Activated CD4-positive, alpha-beta T cell treated with anti-CD3 and anti-CD28 coated beads, Interleukin-2, amount 10 ng/mL, durations not matched to agents 24 days and 14 days (primary cell): ENCODE data around the gene SYNE3. TPM values are rescaled to one million over a fixed set of nuclear protein-coding genes. Genes with fewer than 3 reads are reported as not detected.

Source experiments
- DNase-seq: peaks from one replicate; pipeline ENCODE4 v3.0.0; 2022
- H3K27ac Mint-ChIP-seq: one replicate; pipeline ENCODE4 v1.8.0; 2022; ENCODE audit warnings: mild to moderate bottlenecking, mixed read lengths
- H3K27me3 Mint-ChIP-seq: one replicate; pipeline ENCODE4 v1.8.0; 2022; ENCODE audit warnings: mixed read lengths
- H3K36me3 Mint-ChIP-seq: one replicate; pipeline ENCODE4 v1.8.0; 2022; ENCODE audit warnings: low read depth, mild to moderate bottlenecking, mixed read lengths
- H3K4me1 Mint-ChIP-seq: one replicate; pipeline ENCODE4 v1.8.0; 2021; ENCODE audit warnings: mixed read lengths
- H3K4me3 Mint-ChIP-seq: one replicate; pipeline ENCODE4 v1.8.0; 2022; ENCODE audit warnings: mild to moderate bottlenecking, moderate library complexity, mixed read lengths
- H3K9me3 Mint-ChIP-seq: one replicate; pipeline ENCODE4 v1.8.0; 2021; ENCODE audit warnings: mixed read lengths
- intact Hi-C: fragments of 100-400 bp; cut with micrococcal nuclease; formaldehyde crosslinking; loops from one replicate; pipeline ENCODE4 v1.15.1; 2023
- total RNA-seq: library from RNA; stranded (reverse); gene quantifications from 2 replicates; pipeline ENCODE4 v1.2.3, GENCODE V29; 2022

SYNE3 gene, protein sequence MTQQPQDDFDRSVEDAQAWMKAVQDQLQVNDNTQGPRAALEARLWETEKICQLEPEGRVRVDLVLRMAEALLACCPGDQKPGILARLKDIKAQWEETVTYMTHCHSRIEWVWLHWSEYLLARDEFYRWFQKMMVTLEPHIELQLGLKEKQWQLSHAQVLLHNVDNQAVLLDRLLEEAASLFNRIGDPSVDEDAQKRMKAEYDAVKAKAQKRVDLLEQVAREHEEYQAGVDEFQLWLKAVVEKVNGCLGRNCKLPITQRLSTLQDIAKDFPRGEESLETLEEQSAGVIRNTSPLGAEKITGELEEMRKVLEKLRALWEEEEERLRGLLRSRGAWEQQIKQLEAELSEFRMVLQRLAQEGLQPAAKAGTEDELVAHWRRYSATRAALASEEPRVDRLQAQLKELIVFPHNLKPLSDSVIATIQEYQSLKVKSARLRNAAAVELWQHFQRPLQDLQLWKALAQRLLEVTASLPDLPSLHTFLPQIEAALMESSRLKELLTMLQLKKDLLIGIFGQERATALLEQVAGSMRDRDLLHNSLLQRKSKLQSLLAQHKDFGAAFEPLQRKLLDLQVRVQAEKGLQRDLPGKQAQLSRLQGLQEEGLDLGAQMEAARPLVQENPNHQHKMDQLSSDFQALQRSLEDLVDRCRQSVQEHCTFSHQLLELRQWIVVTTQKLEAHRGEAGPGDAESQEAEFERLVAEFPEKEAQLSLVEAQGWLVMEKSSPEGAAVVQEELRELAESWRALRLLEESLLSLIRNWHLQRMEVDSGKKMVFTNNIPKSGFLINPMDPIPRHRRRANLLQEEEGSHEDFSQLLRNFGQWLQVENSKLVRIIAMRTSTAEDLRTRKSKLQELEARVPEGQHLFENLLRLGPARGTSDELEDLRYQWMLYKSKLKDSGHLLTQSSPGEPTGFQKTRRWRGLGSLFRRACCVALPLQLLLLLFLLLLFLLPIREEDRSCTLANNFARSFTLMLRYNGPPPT
- 45.2 and 46.3 TPM in 2 replicates for total RNA-seq

DNA sequence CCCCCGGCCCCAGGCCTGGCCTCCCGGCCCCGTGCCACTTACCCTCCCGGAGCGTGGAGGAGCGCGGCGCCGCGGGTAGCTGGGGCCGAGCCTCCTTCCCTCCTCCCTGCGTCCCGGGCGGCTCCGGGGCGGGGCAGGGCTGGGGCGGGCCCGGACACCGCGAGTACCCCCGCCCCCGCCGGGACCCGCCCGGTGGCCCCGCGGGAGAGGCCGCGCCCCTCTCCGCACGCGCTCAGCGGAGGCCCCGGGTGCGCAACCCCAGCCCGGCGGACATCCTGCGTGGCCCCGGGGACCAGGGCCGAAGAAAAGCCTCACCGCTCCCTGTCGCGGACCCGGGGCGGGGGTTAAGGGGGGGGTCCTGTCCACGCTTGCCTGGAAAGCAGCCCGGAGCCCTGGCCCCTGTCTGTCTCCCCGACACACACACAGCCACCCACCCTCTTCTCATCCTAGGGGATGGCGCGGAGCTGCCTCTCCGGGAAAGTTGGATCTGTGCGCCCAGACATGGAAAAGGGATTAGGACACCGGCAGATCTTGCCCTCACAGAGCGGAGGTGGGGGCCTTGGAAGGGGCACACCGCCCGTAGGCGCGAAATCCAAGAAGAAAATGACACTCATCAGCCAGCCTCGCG lies at the start of gene SYNE3:
TSS of gene SYNE3 (minus strand) at position 97 of the 628 bp plus-strand sequence. CDS start 40,829 bp downstream, outside the sequence.
- Mint-ChIP-seq H3K27ac (peak within 1 kb of the TSS; percentile 98), H3K9me3 (no peaks in the 10 kb centered on the region), H3K36me3 (peaks cover 13% of the 10 kb centered on the region), H3K4me1 (peaks cover 60% of the 10 kb centered on the region), H3K27me3 (no peaks in the 10 kb centered on the region), H3K4me3 (peak within 1 kb of the TSS; percentile 95)
- intact Hi-C loops, result loop anchor here (1.0 to 2.0 kb wide), 4 partner anchors 11 to 74 kb away; no protein-coding TSS in a partner anchor
- DNase-seq, result peak; percentile 93

DNA sequence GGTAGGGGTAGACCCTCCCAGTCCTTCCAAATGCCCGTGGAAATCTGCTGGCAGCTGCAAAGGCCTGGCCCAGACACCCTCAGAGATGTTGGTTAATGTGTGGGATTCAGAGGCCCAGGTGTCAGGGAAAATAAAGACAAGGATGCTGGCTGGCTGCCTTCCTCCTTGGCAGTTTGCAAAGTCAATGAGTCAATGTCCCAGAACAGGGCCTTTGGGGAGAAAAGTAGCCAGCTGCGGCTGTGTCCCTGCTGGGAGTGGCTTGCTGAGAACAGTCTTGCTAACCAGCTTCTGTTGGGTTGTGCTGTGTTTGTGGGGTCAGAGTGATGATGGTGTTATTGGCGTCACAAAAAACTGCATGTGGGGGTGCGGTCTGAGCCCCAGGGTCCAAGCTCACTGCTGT lies 47.6 kb upstream of the SYNE3 start:
- H3K27ac Mint-ChIP-seq, result no peak overlapping the region
- peaks cover 2% of the 10 kb centered on the region for H3K4me1 Mint-ChIP-seq
- peaks cover 7% of the 10 kb centered on the region for H3K27me3 Mint-ChIP-seq
- no peaks in the 10 kb centered on the region for H3K36me3 Mint-ChIP-seq
- no peak for DNase-seq
- H3K9me3 Mint-ChIP-seq, result no peaks in the 10 kb centered on the region
- intact Hi-C loops, result loop anchor here (10.0 kb wide), 1 partner anchor 711 kb away; no protein-coding TSS in a partner anchor
- no peak overlapping the region for H3K4me3 Mint-ChIP-seq

DNA sequence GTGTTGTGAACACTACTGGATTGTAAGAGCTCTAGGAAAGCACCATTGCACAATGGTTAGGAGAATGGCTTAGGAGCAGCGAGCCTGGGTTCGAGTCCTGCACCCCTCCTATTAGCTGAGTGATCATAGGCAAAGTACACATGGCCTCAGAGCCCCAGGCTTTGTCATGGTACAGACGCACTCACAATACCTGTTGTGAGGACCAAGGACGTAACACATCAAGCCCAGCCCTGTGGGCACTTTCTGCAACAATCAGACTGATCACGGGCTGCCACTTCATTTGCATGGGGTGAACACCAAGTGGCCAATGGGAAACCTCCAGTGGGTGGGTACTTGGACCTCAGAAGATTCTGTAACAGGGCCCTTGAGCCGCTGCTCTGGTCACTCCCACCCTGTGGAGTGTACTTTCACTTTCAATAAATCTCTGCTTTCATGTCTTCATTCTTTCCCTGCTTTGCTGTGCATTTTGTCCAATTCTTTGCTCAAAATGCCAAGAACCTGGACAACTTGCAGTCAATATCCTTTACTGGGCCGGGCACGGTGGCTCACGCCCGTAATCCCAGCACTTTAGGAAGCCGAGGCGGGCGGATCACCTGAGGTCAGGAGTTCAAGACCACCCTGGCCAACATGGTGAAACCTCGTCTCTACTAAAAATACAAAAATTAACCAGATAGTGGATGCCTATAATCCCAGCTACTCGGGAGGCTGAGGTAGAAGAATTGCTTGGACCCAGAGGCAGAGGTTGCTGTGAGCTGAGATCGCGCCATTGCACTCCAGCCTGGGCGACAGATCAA lies 46.6 kb upstream of the SYNE3 start:
- H3K4me3 Mint-ChIP-seq, result no peak overlapping the region
- no peaks in the 10 kb centered on the region for H3K9me3 Mint-ChIP-seq
- intact Hi-C loops, result loop anchor here (10.0 kb wide), 1 partner anchor 712 kb away; no protein-coding TSS in a partner anchor
- H3K4me1 Mint-ChIP-seq, result peaks cover 2% of the 10 kb centered on the region
- H3K27ac Mint-ChIP-seq, result no peak overlapping the region
- H3K36me3 Mint-ChIP-seq, result no peaks in the 10 kb centered on the region
- no peak for DNase-seq
- peaks cover 4% of the 10 kb centered on the region for H3K27me3 Mint-ChIP-seq

DNA sequence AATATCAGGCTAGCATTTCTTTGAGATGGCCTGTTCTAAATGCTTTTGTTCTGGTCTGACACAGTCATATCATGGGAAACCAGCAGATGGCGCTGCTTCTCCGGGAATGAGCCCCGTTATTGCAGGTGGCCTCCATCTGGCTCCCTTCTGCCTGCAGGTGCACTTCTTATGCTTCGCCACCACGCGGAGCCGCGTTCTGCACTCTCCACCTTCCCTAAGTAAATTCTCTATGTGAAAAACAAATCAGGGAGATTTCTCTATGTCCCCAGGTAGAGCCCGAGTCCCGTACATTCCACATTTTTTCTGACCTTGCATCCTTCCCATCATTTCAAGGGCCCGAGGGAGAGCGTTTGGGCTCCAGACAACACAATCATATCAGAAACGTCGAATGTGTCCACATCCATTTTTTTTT lies 44.6 kb upstream of the SYNE3 start:
- H3K27me3 Mint-ChIP-seq, result peaks cover 4% of the 10 kb centered on the region
- DNase-seq, result peak; percentile 97
- no peak overlapping the region for H3K27ac Mint-ChIP-seq
- no peak overlapping the region for H3K4me3 Mint-ChIP-seq
- intact Hi-C loops, result loop anchor here (1.0 to 10.0 kb wide), 5 partner anchors 124 to 863 kb away; no protein-coding TSS in a partner anchor
- no peaks in the 10 kb centered on the region for H3K36me3 Mint-ChIP-seq
- H3K4me1 Mint-ChIP-seq, result peaks cover 2% of the 10 kb centered on the region
- H3K9me3 Mint-ChIP-seq, result no peaks in the 10 kb centered on the region

DNA sequence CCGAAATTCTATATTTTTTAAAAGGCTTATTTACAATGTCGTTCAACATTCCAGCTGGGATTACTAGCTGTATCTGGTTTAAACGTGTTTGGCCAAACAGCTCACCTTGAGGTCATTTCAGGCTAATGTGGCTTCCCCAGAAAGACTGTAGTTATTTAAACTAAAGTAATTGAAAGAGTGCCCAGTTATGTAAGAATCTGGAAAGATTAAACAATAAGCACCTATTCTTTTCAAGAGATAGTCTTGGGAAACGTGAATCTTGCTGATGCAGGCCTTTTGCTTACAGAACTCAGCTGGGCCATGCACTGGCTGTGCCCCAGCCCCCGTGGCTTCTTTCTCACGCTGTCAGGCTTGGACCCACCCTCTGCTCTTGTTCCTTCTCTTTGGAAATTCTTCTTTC lies 42.8 kb upstream of the SYNE3 start:
- Mint-ChIP-seq H3K27ac (no peak overlapping the region), H3K4me3 (no peak overlapping the region), H3K27me3 (peaks cover 4% of the 10 kb centered on the region), H3K9me3 (no peaks in the 10 kb centered on the region), H3K36me3 (no peaks in the 10 kb centered on the region), H3K4me1 (peaks cover 2% of the 10 kb centered on the region)
- DNase-seq, result no peak
- intact Hi-C loops, result no loop called here

DNA sequence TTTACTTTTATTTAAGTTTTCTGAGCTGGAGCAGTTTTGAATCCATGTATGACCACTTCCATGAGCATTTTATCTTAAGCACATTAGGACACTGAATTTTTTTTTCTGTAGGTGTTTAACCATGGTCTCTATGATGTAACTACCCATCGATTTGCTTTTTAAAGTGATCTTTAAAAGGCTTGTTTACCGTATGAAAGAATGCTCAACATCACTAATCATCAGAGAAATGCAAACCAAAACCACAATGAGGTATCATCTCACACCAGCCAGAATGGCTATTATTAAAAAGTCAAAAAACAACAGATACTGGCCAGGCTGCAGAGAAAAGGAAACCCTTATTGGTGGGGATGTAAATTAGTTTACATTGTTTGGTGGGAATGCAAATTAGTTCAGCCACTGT lies 41.4 kb upstream of the SYNE3 start:
- Mint-ChIP-seq H3K9me3 (no peaks in the 10 kb centered on the region), H3K4me1 (peaks cover 2% of the 10 kb centered on the region), H3K27me3 (peaks cover 4% of the 10 kb centered on the region), H3K4me3 (no peak overlapping the region), H3K36me3 (no peaks in the 10 kb centered on the region), H3K27ac (no peak overlapping the region)
- intact Hi-C loops, result no loop called here
- no peak for DNase-seq

DNA sequence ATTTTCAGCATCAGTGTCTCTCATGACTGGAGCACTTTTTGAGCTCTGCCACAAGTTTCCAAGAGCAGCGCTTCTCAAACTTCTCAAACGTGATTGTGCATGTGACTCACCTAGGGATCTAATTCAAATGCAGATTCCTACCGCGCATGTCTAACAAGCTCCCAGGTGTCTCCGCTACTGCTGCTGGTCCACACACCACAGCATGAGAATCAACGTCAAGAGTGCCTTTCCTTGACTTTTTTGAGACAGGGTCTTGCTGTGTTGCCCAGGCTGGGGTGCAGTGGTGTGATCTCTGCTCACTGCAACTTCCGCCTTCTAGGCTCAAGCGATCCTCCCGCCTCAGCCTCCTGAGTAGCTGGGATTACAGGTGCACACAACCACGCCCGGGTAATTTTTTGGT lies 40.8 kb upstream of the SYNE3 start:
- no peak for DNase-seq
- no peak overlapping the region for H3K4me3 Mint-ChIP-seq
- intact Hi-C loops, result no loop called here

DNA sequence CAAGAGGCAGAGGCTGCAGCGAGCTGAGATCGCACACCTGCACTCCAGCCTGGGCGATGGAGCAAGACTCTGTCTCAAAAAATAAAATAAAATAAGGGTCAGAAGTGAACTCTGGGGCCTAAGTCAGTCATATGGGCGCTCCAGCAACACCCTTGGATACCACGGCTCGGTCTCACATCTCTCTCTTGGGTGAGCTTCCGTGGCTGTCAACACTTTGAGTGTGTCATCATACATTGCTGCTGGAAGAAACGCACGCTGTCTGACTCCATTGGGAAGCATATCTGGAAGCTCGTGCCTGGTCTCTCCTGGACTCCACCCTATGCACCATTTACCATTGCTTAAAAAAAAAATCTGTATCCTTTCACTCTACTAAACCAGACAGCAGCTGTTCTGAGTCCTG lies 38.6 kb upstream of the SYNE3 start:
- Mint-ChIP-seq H3K4me3 (no peak overlapping the region), H3K4me1 (no peaks in the 10 kb centered on the region), H3K36me3 (no peaks in the 10 kb centered on the region), H3K9me3 (no peaks in the 10 kb centered on the region), H3K27ac (no peak overlapping the region), H3K27me3 (no peaks in the 10 kb centered on the region)
- DNase-seq, result no peak
- intact Hi-C loops, result no loop called here

More for the DNA sequence above, 40.8 kb upstream of the SYNE3 start:
- Mint-ChIP-seq H3K36me3 (no peaks in the 10 kb centered on the region), H3K9me3 (no peaks in the 10 kb centered on the region), H3K27me3 (peaks cover 4% of the 10 kb centered on the region), H3K4me1 (peaks cover 2% of the 10 kb centered on the region), H3K27ac (no peak overlapping the region)

DNA sequence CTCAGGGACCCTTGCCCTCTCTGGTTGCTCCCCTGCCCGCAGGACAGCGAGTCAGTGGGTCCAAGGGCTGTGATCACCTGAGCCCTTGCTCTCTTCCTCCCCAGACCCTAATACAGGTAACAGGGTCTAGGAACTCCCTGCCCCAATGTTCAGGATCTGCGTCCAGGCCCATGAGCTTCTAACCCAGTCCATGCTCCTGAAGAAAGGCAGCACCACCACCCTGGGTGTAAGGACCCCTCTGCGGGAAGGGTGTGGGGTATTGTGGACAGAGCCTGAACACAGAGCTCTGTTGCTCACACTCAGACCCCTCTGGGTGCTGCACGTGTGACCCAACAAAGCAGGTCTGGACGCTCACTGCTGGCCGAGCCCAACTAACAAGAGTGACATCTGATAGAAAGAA lies 36.7 kb upstream of the SYNE3 start:
- intact Hi-C loops, result no loop called here
- Mint-ChIP-seq H3K4me1 (no peaks in the 10 kb centered on the region), H3K4me3 (no peak overlapping the region), H3K27ac (no peak overlapping the region), H3K36me3 (peaks cover 3% of the 10 kb centered on the region), H3K27me3 (no peaks in the 10 kb centered on the region), H3K9me3 (no peaks in the 10 kb centered on the region)
- no peak for DNase-seq

DNA sequence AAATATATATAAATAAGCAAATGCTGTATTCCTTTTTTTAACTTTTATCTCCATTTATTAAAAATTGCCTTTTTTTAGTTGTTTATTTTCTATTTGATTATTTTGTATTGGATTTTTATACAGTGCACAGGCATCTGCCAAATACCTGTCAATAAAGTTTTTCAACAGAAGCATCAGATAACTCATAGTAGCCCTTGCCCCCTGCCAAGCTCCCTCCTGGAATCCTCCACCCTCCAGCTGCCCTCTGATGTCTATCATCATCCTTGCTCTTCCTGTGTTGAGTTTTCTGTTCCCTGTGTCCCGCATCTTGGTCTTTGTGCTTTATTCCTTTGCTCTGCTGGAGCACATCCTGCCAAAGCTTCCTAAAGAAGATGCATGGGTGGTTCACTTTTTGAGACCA lies 35.0 kb upstream of the SYNE3 start:
- no peak overlapping the region for H3K4me3 Mint-ChIP-seq

DNA sequence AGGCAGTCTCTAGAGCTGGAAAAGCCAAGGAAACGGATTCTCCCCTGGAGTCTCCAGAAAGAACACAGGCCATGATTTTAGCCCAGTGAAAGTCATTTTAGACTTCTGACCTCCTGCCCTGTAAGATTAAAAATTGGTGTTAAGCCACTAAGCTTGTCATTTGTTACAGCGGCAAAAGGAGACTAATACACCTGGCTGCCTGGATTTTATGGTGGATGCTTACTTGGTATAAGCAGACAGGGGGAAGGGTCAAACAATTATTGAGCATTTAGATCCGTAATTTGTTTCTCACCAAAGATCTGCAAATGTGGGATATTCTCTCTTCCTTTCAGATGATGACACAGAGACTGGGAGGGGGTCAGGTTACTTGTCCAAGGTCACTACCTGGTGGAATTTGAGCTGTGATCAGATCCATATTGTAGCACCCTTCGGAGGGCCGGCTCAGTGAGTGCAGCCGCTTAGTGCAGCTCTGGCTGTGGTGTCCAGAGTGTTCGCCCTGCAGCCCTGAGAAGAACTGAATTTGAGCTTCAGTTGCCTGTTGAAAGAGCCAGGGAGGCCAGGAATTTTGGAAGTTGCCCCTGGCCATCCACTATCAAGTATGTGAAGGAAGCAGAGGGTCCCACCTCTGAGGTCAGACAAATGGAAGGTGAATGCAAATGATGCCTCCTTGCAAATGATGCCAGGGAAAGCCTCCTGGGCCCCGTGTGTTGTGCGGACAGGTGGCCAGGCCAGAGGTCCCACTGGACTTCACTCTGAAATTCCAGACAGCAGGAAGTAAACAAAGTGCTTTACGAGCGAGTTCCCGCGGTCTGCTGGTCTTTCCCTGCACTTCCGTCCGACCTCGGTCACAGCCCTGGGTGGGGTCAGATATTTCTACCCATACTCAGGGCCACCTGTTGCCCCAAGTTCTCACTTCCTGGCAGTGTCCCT lies 33.5 kb upstream of the SYNE3 start:
- H3K9me3 Mint-ChIP-seq, result no peaks in the 10 kb centered on the region
- no peaks in the 10 kb centered on the region for H3K27me3 Mint-ChIP-seq
- intact Hi-C loops, result no loop called here
- DNase-seq, result no peak
- peaks cover 4% of the 10 kb centered on the region for H3K4me1 Mint-ChIP-seq
- H3K36me3 Mint-ChIP-seq, result peaks cover 3% of the 10 kb centered on the region
- no peak overlapping the region for H3K4me3 Mint-ChIP-seq
- H3K27ac Mint-ChIP-seq, result no peak overlapping the region

More for the DNA sequence above, 35.0 kb upstream of the SYNE3 start:
- no peaks in the 10 kb centered on the region for H3K4me1 Mint-ChIP-seq
- intact Hi-C loops, result no loop called here
- H3K27ac Mint-ChIP-seq, result no peak overlapping the region
- no peaks in the 10 kb centered on the region for H3K9me3 Mint-ChIP-seq
- H3K36me3 Mint-ChIP-seq, result peaks cover 3% of the 10 kb centered on the region
- H3K27me3 Mint-ChIP-seq, result no peaks in the 10 kb centered on the region
- no peak for DNase-seq

DNA sequence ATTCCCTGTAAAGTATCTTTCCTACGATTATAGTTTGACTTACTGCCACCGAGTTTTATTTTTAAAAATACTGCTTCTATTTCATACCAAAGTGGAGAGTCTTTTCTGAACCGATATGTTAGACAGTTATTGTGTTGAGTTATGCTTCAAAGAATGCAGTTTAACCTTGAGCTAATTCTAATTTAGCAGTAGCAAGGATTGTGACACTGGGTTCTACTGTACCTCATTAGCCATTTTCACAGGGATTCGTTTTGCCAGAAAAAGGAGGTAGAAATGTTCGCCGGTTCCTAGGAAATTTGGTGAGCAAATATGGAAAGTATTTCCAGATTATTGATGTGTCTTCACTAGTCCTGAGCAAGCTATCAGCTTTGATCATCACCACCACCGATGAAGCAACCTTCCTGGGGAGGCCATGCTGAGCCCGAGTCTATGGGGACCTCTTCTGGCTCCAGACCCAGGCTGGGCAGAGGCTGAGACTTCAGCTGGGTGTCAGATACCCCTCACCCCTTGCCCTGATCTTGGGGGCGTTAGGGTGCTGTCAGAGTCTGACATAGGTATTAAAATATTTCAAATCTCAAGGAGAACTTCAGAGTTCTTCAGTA lies 32.0 kb upstream of the SYNE3 start:
- Mint-ChIP-seq H3K4me3 (no peak overlapping the region), H3K4me1 (peaks cover 4% of the 10 kb centered on the region), H3K27ac (no peak overlapping the region), H3K9me3 (no peaks in the 10 kb centered on the region), H3K36me3 (peaks cover 3% of the 10 kb centered on the region), H3K27me3 (no peaks in the 10 kb centered on the region)
- intact Hi-C loops, result no loop called here
- DNase-seq, result no peak
